GM18498 (cell line): ENCODE data around the gene DDX10.
A peak's percentile ranks its signal among the peaks of the same experiment; 100 is the strongest.
"Not testable (repeated sequence)": the region's sequence is repeated elsewhere in the genome, so short reads cannot be mapped to it uniquely, and the experiment has no call there.

ENCODE experiments used
- ATAC-seq: cut with Tn5 transposase; IDR thresholded peaks from one replicate; pipeline ENCODE4 v1.9.1; 2021; ENCODE audit warnings: mild to moderate bottlenecking, moderate library complexity; ENCODE audit not compliant: unreplicated experiment

The DDX10 gene

GRCh38 chr11:108654100-108654499, 10.8 kb upstream of the DDX10 start:
- ATAC-seq = not testable (repeated sequence)

- no peak for ATAC-seq
These were observed 9.8 kb upstream of the DDX10 start for GRCh38 chr11:108654994-108655631.

GRCh38 chr11:108662700-108663099, 2.2 kb upstream of the DDX10 start:
- no peak for ATAC-seq

- peak; percentile 53 for ATAC-seq
These were observed 1.6 kb upstream of the DDX10 start for GRCh38 chr11:108663154-108663877.

GRCh38 chr11:108666373-108666772, 1.5 kb downstream of the DDX10 start:
- no peak for ATAC-seq

GRCh38 chr11:108669286-108669685, 4.4 kb downstream of the DDX10 start:
- no peak for ATAC-seq

GRCh38 chr11:108669711-108670110, 4.8 kb downstream of the DDX10 start:
- ATAC-seq = no peak

- no peak for ATAC-seq
These were observed 5.6 kb downstream of the DDX10 start for GRCh38 chr11:108670451-108670850.

GRCh38 chr11:108672113-108672512, 7.2 kb downstream of the DDX10 start:
- ATAC-seq = no peak

GRCh38 chr11:108672786-108673185, 7.9 kb downstream of the DDX10 start:
- no peak for ATAC-seq

- ATAC-seq = no peak
These were observed 14.2 kb downstream of the DDX10 start for GRCh38 chr11:108679045-108679444.

- no peak for ATAC-seq
These were observed 15.4 kb downstream of the DDX10 start for GRCh38 chr11:108680271-108680670.

GRCh38 chr11:108685419-108686130, 20.7 kb downstream of the DDX10 start:
- ATAC-seq = no peak

- no peak for ATAC-seq
These were observed 29.0 kb downstream of the DDX10 start for GRCh38 chr11:108693852-108694251.

GRCh38 chr11:108694846-108695245, 30.0 kb downstream of the DDX10 start:
- no peak for ATAC-seq

- ATAC-seq = peak; percentile 81
These were observed 33.1 kb downstream of the DDX10 start for GRCh38 chr11:108697872-108698473.

GRCh38 chr11:108698844-108699642, 34.2 kb downstream of the DDX10 start:
- peak; percentile 73 for ATAC-seq

- ATAC-seq = no peak
These were observed 39.0 kb downstream of the DDX10 start for GRCh38 chr11:108703916-108704315.

- ATAC-seq = no peak
These were observed 40.2 kb downstream of the DDX10 start for GRCh38 chr11:108705061-108705460.

GRCh38 chr11:108708173-108708572, 43.3 kb downstream of the DDX10 start:
- ATAC-seq = no peak

GRCh38 chr11:108709741-108710140, 44.9 kb downstream of the DDX10 start:
- ATAC-seq = no peak
